ENCODE measurements around the gene CD40.

- no peak for TF ChIP-seq CTCF (conservative IDR thresholded peaks at IDR 0.05; ENCODE audit: low read depth, low read length)
- no peak for TF ChIP-seq BHLHE40 (IDR thresholded peaks at IDR 0.05; ENCODE audit: low read depth, low read length)
- no peak for TF ChIP-seq RAD21 (IDR thresholded peaks at IDR 0.05; ENCODE audit: low read length)
- no peak for TF ChIP-seq USF2 (IDR thresholded peaks at IDR 0.05; ENCODE audit: low read depth, low read length)
- no peak for TF ChIP-seq ELK1 (IDR thresholded peaks at IDR 0.05; ENCODE audit: borderline replicate concordance, low read depth, low read length)
- no peak for TF ChIP-seq RCOR1 (IDR thresholded peaks at IDR 0.05; ENCODE audit: insufficient replicate concordance, low read length)
- no peak for TF ChIP-seq CEBPB (IDR thresholded peaks at IDR 0.05; ENCODE audit: low read depth, low read length)
- TF ChIP-seq SMC3 (IDR thresholded peaks at IDR 0.05; ENCODE audit: low read depth, low read length): no peak
- TF ChIP-seq POLR2A (IDR thresholded peaks at IDR 0.05; ENCODE audit: low read depth, low read length): no peak
- TF ChIP-seq RFX5 (IDR thresholded peaks at IDR 0.05; ENCODE audit: low read depth, low read length): no peak
- TF ChIP-seq FOS (IDR thresholded peaks at IDR 0.05; ENCODE audit: low read depth, low read length): no peak
These were observed 42.5 kb downstream of the CD40 start for GRCh38 chr20:46160661-46161060.

All from IMR-90 (cell line).